K562 (cell line): ENCODE results near the gene EFNA1. TPM values are rescaled to one million over a fixed set of nuclear protein-coding genes. Genes with fewer than 3 reads are reported as not detected.

Experiments used
- ATAC-seq: fragments of 200-7000 bp; cut with Tn5 transposase; 3 replicates; pipeline ENCODE4 v1.9.1; 2020; ENCODE audit warnings: moderate library complexity
- BruUV-seq: library from RNA; stranded (reverse); fragments of 400-500 nt; replicated peaks from 2 replicates; lab custom pipeline; 2021; lab: Mats Ljungman, UMichigan
- CTCF ChIA-PET: fragments of 300-600 bp; formaldehyde crosslinking; extraction: SDS; loops from one replicate; lab custom pipeline; 2021; ENCODE audit warnings: low intra/inter-chr PET ratio; lab: Yijun Ruan, JAX
- POLR2A ChIA-PET: fragments of 300-600, 350-650 bp; sonication (Branson Sonifier 250); formaldehyde crosslinking; extraction: SDS; loops from one replicate; lab custom pipeline; 2021; ENCODE audit warnings: antibody characterized with exemption, inconsistent platforms; lab: Yijun Ruan, JAX
- DNase-seq, 4 experiments: peaks; one replicate each; pipeline versions ENCODE4 v3.0.0 to v3.0.0-alpha.2; 2011 to 2018; ENCODE audit warnings: low spot score in 3 of 4, mixed read lengths in 3 of 4; ENCODE audit errors: extremely low read depth in 1 of 4
- FAIRE-seq: peaks from 2 replicates; lab custom pipeline; 2011; peaks lifted over from hg19 to GRCh38; lab: Jason Lieb, UNC
- H2AFZ ChIP-seq: 2 replicates; pipeline ENCODE4 v1.6.0; 2011; ENCODE audit warnings: low read depth, low read length, control low read depth, inconsistent platforms
- H3K27ac ChIP-seq: fragments of 200-600 bp; 3 replicates; pipeline ENCODE4 v1.8.0; 2011; ENCODE audit warnings: low read depth, mild to moderate bottlenecking, control low read depth, inconsistent platforms, low read length, moderate library complexity, mixed read lengths; ENCODE audit errors: extremely low read depth
- H3K27me3 ChIP-seq, 2 experiments: fragments of 300-600 bp in 1 of 2; 2 replicates in 1 of 2; 3 replicates in 1 of 2; pipeline versions ENCODE4 v1.6.0 to v1.8.0; 2011; ENCODE audit warnings: inconsistent platforms in 2 of 2, low read length in 2 of 2, mild to moderate bottlenecking in 1 of 2, mixed read lengths in 1 of 2, moderate library complexity in 1 of 2; ENCODE audit not compliant: control insufficient read depth in 2 of 2, insufficient read depth in 2 of 2
- H3K36me3 ChIP-seq: fragments of 300-600 bp; 3 replicates; pipeline ENCODE4 v1.8.0; 2011; ENCODE audit warnings: mild to moderate bottlenecking, low read length, inconsistent platforms; ENCODE audit not compliant: control insufficient read depth, insufficient read depth
- H3K4me1 ChIP-seq, 2 experiments: fragments of 200-600 bp in 1 of 2; replicated peaks in 1 of 2; 2 replicates in 1 of 2; 3 replicates in 1 of 2; pipeline versions ENCODE4 v1.5.1 to v1.8.0; 2011; ENCODE audit warnings: inconsistent platforms in 2 of 2, low read length in 2 of 2, mild to moderate bottlenecking in 1 of 2, mixed read lengths in 1 of 2, moderate library complexity in 1 of 2; ENCODE audit not compliant: control insufficient read depth in 2 of 2, insufficient read depth in 2 of 2
- H3K4me2 ChIP-seq: 2 replicates; pipeline ENCODE4 v1.6.1; 2011; ENCODE audit warnings: low read length, control low read depth, inconsistent platforms, mixed read lengths; ENCODE audit not compliant: insufficient read depth
- H3K4me3 ChIP-seq: fragments of 200-600 bp; sonication (generic), shearing (Covaris generic); 2 replicates; pipeline ENCODE4 v1.5.1; 2016; ENCODE audit warnings: control low read depth, inconsistent platforms
- H3K79me2 ChIP-seq: fragments of 200-600 bp; 3 replicates; pipeline ENCODE4 v1.8.0; 2011; ENCODE audit warnings: low read length, inconsistent platforms; ENCODE audit not compliant: control insufficient read depth, insufficient read depth
- H3K9ac ChIP-seq, 2 experiments: 2 replicates each; pipeline versions ENCODE4 v1.6.0 to v1.6.1; 2011; ENCODE audit warnings: low read depth in 2 of 2, low read length in 2 of 2, control low read depth in 1 of 2, inconsistent platforms in 1 of 2, mild to moderate bottlenecking in 1 of 2, mixed read lengths in 1 of 2; ENCODE audit not compliant: insufficient read depth in 1 of 2
- H3K9me1 ChIP-seq: one replicate; pipeline ENCODE4 v1.6.0; 2011; ENCODE audit warnings: inconsistent platforms, mild to moderate bottlenecking, low read length, moderate library complexity; ENCODE audit not compliant: control insufficient read depth, insufficient read depth
- H3K9me3 ChIP-seq: replicated peaks from 2 replicates; pipeline ENCODE4 v1.5.1; 2011; ENCODE audit warnings: low read depth, low read length, inconsistent platforms; ENCODE audit not compliant: control insufficient read depth, insufficient read depth
- H4K20me1 ChIP-seq: replicated peaks from 2 replicates; pipeline ENCODE4 v1.6.1; 2011; ENCODE audit warnings: low read length, inconsistent platforms, mixed read lengths; ENCODE audit not compliant: control insufficient read depth, insufficient read depth
- GABPB1 ChIP-seq: sonication (generic); formaldehyde crosslinking; IDR thresholded peaks from 2 replicates; pipeline ENCODE4 v1.8.0; 2022; ENCODE audit warnings: mild to moderate bottlenecking, missing genetic modification reagents
- NCOA6 ChIP-seq: fragments of 450-650 bp; IDR thresholded peaks from 2 replicates; pipeline ENCODE4 v1.6.1; 2017; ENCODE audit warnings: mild to moderate bottlenecking
- THAP12 ChIP-seq: fragments of 250-450 bp; sonication (Bioruptor Pico); IDR thresholded peaks from 2 replicates; pipeline ENCODE4 v1.9.0; 2021; ENCODE audit warnings: mild to moderate bottlenecking, inconsistent platforms
- TOE1 ChIP-seq, 2 experiments: fragments of 450-650 bp in 1 of 2; sonication (generic) in 1 of 2; formaldehyde crosslinking in 1 of 2; IDR thresholded peaks; 2 replicates each; pipeline versions ENCODE4 v1.7.1 to v1.8.0; 2016 to 2022; ENCODE audit warnings: borderline replicate concordance in 2 of 2, mild to moderate bottlenecking in 2 of 2, antibody characterized with exemption in 1 of 2, inconsistent platforms in 1 of 2, low read depth in 1 of 2, missing genetic modification reagents in 1 of 2, moderate library complexity in 1 of 2
- WGBS: fragments of 100-300 bp; shearing (Covaris generic); methylation state at CpG from one replicate; pipeline ENCODE4 v1.1.6; 2016; ENCODE audit warnings: low coverage, mixed read lengths; ENCODE audit not compliant: insufficient coverage; ENCODE audit errors: missing lambda C conversion rate; 5-methylcytosine and 5-hydroxymethylcytosine counted together
- in situ Hi-C: fragments of 300-500 bp; cut with MboI; formaldehyde crosslinking; loops from 4 replicates; pipeline ENCODE4 v1.15.0; 2018; ENCODE audit warnings: inconsistent platforms, mixed read lengths
- intact Hi-C: fragments of 100-400 bp; cut with micrococcal nuclease; formaldehyde crosslinking; loops from 2 replicates; pipeline ENCODE4 v1.14.2; 2022
- polyA plus RNA-seq, 8 experiments: library from polyadenylated mRNA; depleted of rRNA in 4 of 8; stranded (reverse) in 5 of 8; unstranded in 3 of 8; fragments of >200 nt; fragmentation: Nextera tagmentation in 2 of 8; fragmentation: Illumina TruSeq in 1 of 8; extraction: Ambion mirVana in 2 of 8; extraction: Trizol in 1 of 8; gene quantifications; 2 replicates each; pipeline versions ENCODE4 v1.2.1 to v1.2.3, GENCODE V29; 2011 to 2014; ENCODE audit warnings: inconsistent platforms in 1 of 8, missing spikeins in 1 of 8
- total RNA-seq, 7 experiments: library from RNA; depleted of rRNA in 6 of 7; stranded (reverse); fragments of >200 nt in 6 of 7; fragmentation: Illumina TruSeq in 2 of 7; extraction: Trizol in 2 of 7; gene quantifications; 2 replicates each; pipeline versions ENCODE4 v1.2.1 to v1.2.3, GENCODE V29; 2011 to 2021; ENCODE audit warnings: low replicate concordance in 1 of 7
- TF ChIP-seq, protein P1 (sequence below), 2 experiments: fragments of 450-650 bp in 1 of 2; sonication (generic) in 1 of 2; formaldehyde crosslinking in 1 of 2; IDR thresholded peaks; 2 replicates each; pipeline versions ENCODE4 v1.7.1 to v1.9.0; 2016 to 2022; ENCODE audit warnings: inconsistent platforms in 1 of 2, mild to moderate bottlenecking in 1 of 2, missing genetic modification reagents in 1 of 2

Gene EFNA1
- total and polyA plus RNA-seq, 9 of the 15 experiments (the other 6 are each of a cell fraction or from before 2014, with no cell fraction given): 2.1 to 9.3 (median 3.0) TPM

- peak; percentile 86 for ATAC-seq
- no peaks in the 10 kb centered on the region for H3K27me3 ChIP-seq
- peak; percentile 93 to 95 (median 94) for DNase-seq
- H3K4me3 ChIP-seq: peak within 1 kb of the TSS; percentile 82
- H3K9me1 ChIP-seq: no peaks in the 10 kb centered on the region
- intact Hi-C loops: no loop called here
- FAIRE-seq: no peak
- no TSS peak for BruUV-seq
- H3K4me1 ChIP-seq: peaks cover 45 to 65% of the 10 kb centered on the region in 2 experiments
- WGBS: 1% methylated on average over 31 of the region's 52 CpGs
- peak within 1 kb of the TSS; percentile 91 to 96 for H3K9ac ChIP-seq
- peak within 1 kb of the TSS; percentile 84 for H3K4me2 ChIP-seq
- peak within 1 kb of the TSS; percentile 91 for H2AFZ ChIP-seq
- in situ Hi-C loops: no loop called here
- H3K79me2 ChIP-seq: peaks cover 51% of the 10 kb centered on the region
- no peaks in the 10 kb centered on the region for H3K9me3 ChIP-seq
- no peaks in the 10 kb centered on the region for H4K20me1 ChIP-seq
- ChIA-PET CTCF (no interaction called here), POLR2A (interaction anchor here (0.5 to 2.2 kb wide), 4 partner anchors 10 to 1570 kb away, joined by 3 to 7 read pairs (median 4); partner anchors contain the start of gene CRABP2)
- peak within 1 kb of the TSS; percentile 92 for H3K27ac ChIP-seq
- peaks cover 44% of the 10 kb centered on the region for H3K36me3 ChIP-seq
- peak; percentile 84 for TF ChIP-seq GABPB1 (CRISPR knock-in tag)
- TF ChIP-seq NCOA6: 0 out of 2 replicates have a peak, but pooled peaks have one; percentile 16
- TF ChIP-seq TOE1 (IDR thresholded peaks at IDR 0.05; ENCODE audit: borderline replicate concordance): 0 out of 2 replicates have a peak, but pooled peaks have one; percentile 47
- TF ChIP-seq TOE1 (CRISPR knock-in tag; IDR thresholded peaks at IDR 0.05; ENCODE audit: borderline replicate concordance, low read depth): no peak
- TF ChIP-seq THAP12 (CRISPR knock-in tag): peak; percentile 69; the same call in 1 of the 2 replicates
- TF ChIP-seq, protein P1, sequence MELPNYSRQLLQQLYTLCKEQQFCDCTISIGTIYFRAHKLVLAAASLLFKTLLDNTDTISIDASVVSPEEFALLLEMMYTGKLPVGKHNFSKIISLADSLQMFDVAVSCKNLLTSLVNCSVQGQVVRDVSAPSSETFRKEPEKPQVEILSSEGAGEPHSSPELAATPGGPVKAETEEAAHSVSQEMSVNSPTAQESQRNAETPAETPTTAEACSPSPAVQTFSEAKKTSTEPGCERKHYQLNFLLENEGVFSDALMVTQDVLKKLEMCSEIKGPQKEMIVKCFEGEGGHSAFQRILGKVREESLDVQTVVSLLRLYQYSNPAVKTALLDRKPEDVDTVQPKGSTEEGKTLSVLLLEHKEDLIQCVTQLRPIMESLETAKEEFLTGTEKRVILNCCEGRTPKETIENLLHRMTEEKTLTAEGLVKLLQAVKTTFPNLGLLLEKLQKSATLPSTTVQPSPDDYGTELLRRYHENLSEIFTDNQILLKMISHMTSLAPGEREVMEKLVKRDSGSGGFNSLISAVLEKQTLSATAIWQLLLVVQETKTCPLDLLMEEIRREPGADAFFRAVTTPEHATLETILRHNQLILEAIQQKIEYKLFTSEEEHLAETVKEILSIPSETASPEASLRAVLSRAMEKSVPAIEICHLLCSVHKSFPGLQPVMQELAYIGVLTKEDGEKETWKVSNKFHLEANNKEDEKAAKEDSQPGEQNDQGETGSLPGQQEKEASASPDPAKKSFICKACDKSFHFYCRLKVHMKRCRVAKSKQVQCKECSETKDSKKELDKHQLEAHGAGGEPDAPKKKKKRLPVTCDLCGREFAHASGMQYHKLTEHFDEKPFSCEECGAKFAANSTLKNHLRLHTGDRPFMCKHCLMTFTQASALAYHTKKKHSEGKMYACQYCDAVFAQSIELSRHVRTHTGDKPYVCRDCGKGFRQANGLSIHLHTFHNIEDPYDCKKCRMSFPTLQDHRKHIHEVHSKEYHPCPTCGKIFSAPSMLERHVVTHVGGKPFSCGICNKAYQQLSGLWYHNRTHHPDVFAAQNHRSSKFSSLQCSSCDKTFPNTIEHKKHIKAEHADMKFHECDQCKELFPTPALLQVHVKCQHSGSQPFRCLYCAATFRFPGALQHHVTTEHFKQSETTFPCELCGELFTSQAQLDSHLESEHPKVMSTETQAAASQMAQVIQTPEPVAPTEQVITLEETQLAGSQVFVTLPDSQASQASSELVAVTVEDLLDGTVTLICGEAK (IDR thresholded peaks at IDR 0.05): peak; percentile 92
- TF ChIP-seq, protein P1 (CRISPR knock-in tag; IDR thresholded peaks at IDR 0.05): no peak; the same call in 1 of the 2 replicates
These were observed 7.8 kb downstream of the EFNA1 start, which contains the start of gene SLC50A1 for GRCh38 chr1:155135415-155136028. Gene SLC50A1 (plus strand): TSS chr1:155135852. CDS start chr1:155135912, 60 bp downstream.
